Ascending aorta (tissue), 2 donors: ENCODE results near the gene SLC7A6. TPM values are rescaled to one million over a fixed set of nuclear protein-coding genes. Genes with fewer than 3 reads are reported as not detected.

Source experiments
- DNase-seq, 2 donors: peaks; one replicate each; pipeline ENCODE4 v3.0.0-alpha.2; 2019; ENCODE audit warnings: low spot score in 2 of 2
- H3K27ac ChIP-seq, 2 donors: fragments of 200-600 bp; sonication (generic); one replicate each; pipeline ENCODE4 v1.5.1; 2016 to 2017; ENCODE audit warnings: mild to moderate bottlenecking in 1 of 2
- H3K27me3 ChIP-seq: fragments of 200-600 bp; sonication (generic); one replicate; pipeline ENCODE4 v1.5.1; 2017
- H3K36me3 ChIP-seq, 2 donors: fragments of 200-600 bp; sonication (generic); one replicate each; pipeline ENCODE4 v1.5.1; 2016
- H3K4me1 ChIP-seq, 2 donors: fragments of 200-600 bp; sonication (generic); one replicate each; pipeline ENCODE4 v1.5.1; 2016 to 2017; ENCODE audit warnings: mild to moderate bottlenecking in 1 of 2
- H3K4me3 ChIP-seq, 2 donors: fragments of 200-600 bp; sonication (generic); one replicate each; pipeline ENCODE4 v1.5.1; 2016 to 2017; ENCODE audit warnings: mild to moderate bottlenecking in 1 of 2
- H3K9me3 ChIP-seq, 2 donors: fragments of 200-600 bp; sonication (generic); one replicate each; pipeline ENCODE4 v1.5.1; 2016
- CTCF ChIP-seq, 3 experiments: fragments of 200-600 bp in 2 of 3; fragments of 450-650 bp in 1 of 3; sonication (generic) in 2 of 3; IDR thresholded peaks; one replicate each; pipeline ENCODE4 v1.5.1; 2016 to 2019; ENCODE audit warnings: antibody characterized with exemption in 3 of 3, mild to moderate bottlenecking in 1 of 3, moderate library complexity in 1 of 3
- intact Hi-C: fragments of 100-400 bp; cut with DNase I; formaldehyde crosslinking; loops from one replicate; pipeline ENCODE4 v1.15.1; 2023
- total RNA-seq: library from RNA; depleted of rRNA; stranded (reverse); fragments of >200 nt; gene quantifications from one replicate; pipeline ENCODE4 v1.1.0, GENCODE V29; 2016

SLC7A6 gene
- total RNA-seq, 1 donor from 2014 or later = 27.7 TPM

- TF ChIP-seq CTCF (IDR thresholded peaks at IDR 0.05) = no peak
- intact Hi-C loops = no loop called here
- Histone ChIP-seq H3K9me3 (no peaks in the 10 kb centered on the region), H3K27ac (no peak overlapping the region), H3K36me3 (peaks cover 72 to 94% of the 10 kb centered on the region in 2 donors), H3K4me3 (no peak overlapping the region), H3K27me3 (no peaks in the 10 kb centered on the region), H3K4me1 (no peaks in the 10 kb centered on the region)
- DNase-seq = no peak
Measured at GRCh38 chr16:68350813-68351350, 86.6 kb downstream of the SLC7A6 start.

Other genes with a start within 250 kb of the SLC7A6 start
- gene DPEP2NB, start 248.6 kb upstream of the SLC7A6 start, total RNA-seq = not detected
- gene DDX28, start 241.3 kb upstream of the SLC7A6 start, total RNA-seq = 3.0 TPM
- gene DUS2, start 241.2 kb upstream of the SLC7A6 start, total RNA-seq = 7.6 TPM
- gene NFATC3, start 179.2 kb upstream of the SLC7A6 start, total RNA-seq = 36.4 TPM
- gene ESRP2, start 28.4 kb upstream of the SLC7A6 start, total RNA-seq = not detected
- 21.9 TPM for gene PLA2G15, start 19.2 kb upstream of the SLC7A6 start, total RNA-seq
- 14.4 TPM for gene SLC7A6OS, start 46.4 kb downstream of the SLC7A6 start, total RNA-seq
- gene PRMT7, start 46.5 kb downstream of the SLC7A6 start, total RNA-seq = 25.1 TPM
- gene SMPD3, start 184.0 kb downstream of the SLC7A6 start, total RNA-seq = not detected